Natural killer cell (primary cell): ENCODE results near the gene MAN1C1. TPM values are rescaled to one million over a fixed set of nuclear protein-coding genes. Genes with fewer than 3 reads are reported as not detected.

ENCODE experiments used
- ATAC-seq, 3 donors: fragments of 150-1000 bp in 2 of 3; fragments of 200-7000 bp in 1 of 3; cut with Tn5 transposase; 1 replicate in 1 of 3; 2 replicates in 2 of 3; pipeline ENCODE4 v1.10.0; 2021; ENCODE audit warnings: mild to moderate bottlenecking in 2 of 3, moderate library complexity in 2 of 3
- DNase-seq, 2 donors: peaks; one replicate each; pipeline versions ENCODE4 v3.0.0 to v3.0.0-alpha.2; 2013 to 2021; ENCODE audit warnings: mixed read lengths in 1 of 2
- H3K27ac ChIP-seq: one replicate; pipeline ENCODE4 v1.5.1; 2013; ENCODE audit warnings: mild to moderate bottlenecking, low read length
- H3K27me3 ChIP-seq: one replicate; pipeline ENCODE4 v1.6.1; 2013; ENCODE audit warnings: low read length; ENCODE audit not compliant: control insufficient read depth, insufficient read depth
- H3K36me3 ChIP-seq: one replicate; pipeline ENCODE4 v1.6.1; 2013; ENCODE audit warnings: low read length; ENCODE audit not compliant: control insufficient read depth, insufficient read depth
- H3K4me1 ChIP-seq: one replicate; pipeline ENCODE4 v1.6.1; 2013; ENCODE audit warnings: low read length; ENCODE audit not compliant: control insufficient read depth, insufficient read depth
- H3K4me3 ChIP-seq: one replicate; pipeline ENCODE4 v1.5.1; 2013; ENCODE audit warnings: low read length
- H3K9me3 ChIP-seq: one replicate; pipeline ENCODE4 v1.6.1; 2013; ENCODE audit warnings: low read length; ENCODE audit not compliant: control insufficient read depth, insufficient read depth
- H3K27ac Mint-ChIP-seq, 2 donors: one replicate each; pipeline ENCODE4 v1.8.0; 2022; ENCODE audit warnings: mild to moderate bottlenecking in 2 of 2, mixed read lengths in 2 of 2, moderate library complexity in 1 of 2
- H3K27me3 Mint-ChIP-seq, 2 donors: one replicate each; pipeline ENCODE4 v1.8.0; 2022; ENCODE audit warnings: low read depth in 2 of 2, mixed read lengths in 2 of 2
- H3K36me3 Mint-ChIP-seq: one replicate; pipeline ENCODE4 v1.8.0; 2022; ENCODE audit warnings: mixed read lengths
- H3K4me1 Mint-ChIP-seq, 2 donors: one replicate each; pipeline ENCODE4 v1.8.0; 2022; ENCODE audit warnings: mixed read lengths in 2 of 2
- H3K4me3 Mint-ChIP-seq: one replicate; pipeline ENCODE4 v1.8.0; 2022; ENCODE audit warnings: mild to moderate bottlenecking, moderate library complexity, mixed read lengths
- H3K9me3 Mint-ChIP-seq, 2 donors: one replicate each; pipeline ENCODE4 v1.8.0; 2022; ENCODE audit warnings: mixed read lengths in 2 of 2
- WGBS: methylation state at CpG from one replicate; pipeline ENCODE4 v1.1.7; 2013; ENCODE audit warnings: missing lambda C conversion rate; ENCODE audit not compliant: insufficient coverage; 5-methylcytosine and 5-hydroxymethylcytosine counted together
- intact Hi-C: fragments of 100-400 bp; cut with micrococcal nuclease; formaldehyde crosslinking; loops from one replicate; pipeline ENCODE4 v1.14.2; 2022
- total RNA-seq, 4 donors: library from RNA; stranded (reverse); fragments of 120-200 nt in 1 of 4; gene quantifications; one replicate each; pipeline versions ENCODE4 v1.2.3 to v1.2.4, GENCODE V29; 2013 to 2022
- TF ChIP-seq, protein P1 (sequence below): fragments of 200-600 bp; IDR thresholded peaks from one replicate; pipeline ENCODE4 v1.8.0; 2022; ENCODE audit warnings: antibody characterized with exemption

The MAN1C1 gene
- total RNA-seq, 3 donors from 2014 or later (not counting 1 experiment from before 2014, with no cell fraction given) = 3.6 to 7.5 (median 7.1) TPM

- no peak overlapping the region for H3K4me3 Mint-ChIP-seq
- peaks cover 14% of the 10 kb centered on the region for H3K36me3 Mint-ChIP-seq
- Histone ChIP-seq H3K4me1 (no peaks in the 10 kb centered on the region), H3K27me3 (no peaks in the 10 kb centered on the region), H3K27ac (no peak overlapping the region), H3K4me3 (no peak overlapping the region), H3K36me3 (peaks cover 64% of the 10 kb centered on the region), H3K9me3 (no peaks in the 10 kb centered on the region)
- H3K4me1 Mint-ChIP-seq = peaks cover 0 to 5% of the 10 kb centered on the region in 2 donors
- H3K27me3 Mint-ChIP-seq = no peaks in the 10 kb centered on the region
- ATAC-seq (no peak), DNase-seq (no peak)
- H3K27ac Mint-ChIP-seq = no peak overlapping the region
- TF ChIP-seq, protein P1, sequence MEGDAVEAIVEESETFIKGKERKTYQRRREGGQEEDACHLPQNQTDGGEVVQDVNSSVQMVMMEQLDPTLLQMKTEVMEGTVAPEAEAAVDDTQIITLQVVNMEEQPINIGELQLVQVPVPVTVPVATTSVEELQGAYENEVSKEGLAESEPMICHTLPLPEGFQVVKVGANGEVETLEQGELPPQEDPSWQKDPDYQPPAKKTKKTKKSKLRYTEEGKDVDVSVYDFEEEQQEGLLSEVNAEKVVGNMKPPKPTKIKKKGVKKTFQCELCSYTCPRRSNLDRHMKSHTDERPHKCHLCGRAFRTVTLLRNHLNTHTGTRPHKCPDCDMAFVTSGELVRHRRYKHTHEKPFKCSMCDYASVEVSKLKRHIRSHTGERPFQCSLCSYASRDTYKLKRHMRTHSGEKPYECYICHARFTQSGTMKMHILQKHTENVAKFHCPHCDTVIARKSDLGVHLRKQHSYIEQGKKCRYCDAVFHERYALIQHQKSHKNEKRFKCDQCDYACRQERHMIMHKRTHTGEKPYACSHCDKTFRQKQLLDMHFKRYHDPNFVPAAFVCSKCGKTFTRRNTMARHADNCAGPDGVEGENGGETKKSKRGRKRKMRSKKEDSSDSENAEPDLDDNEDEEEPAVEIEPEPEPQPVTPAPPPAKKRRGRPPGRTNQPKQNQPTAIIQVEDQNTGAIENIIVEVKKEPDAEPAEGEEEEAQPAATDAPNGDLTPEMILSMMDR = no peak
- intact Hi-C loops = no loop called here
- 100% methylated on average over 1 of the region's 3 CpGs for WGBS
- no peaks in the 10 kb centered on the region for H3K9me3 Mint-ChIP-seq
These were observed 211.9 kb downstream of the MAN1C1 start for GRCh38 chr1:25828491-25828890.

- no peaks in the 10 kb centered on the region for H3K9me3 ChIP-seq
- no peaks in the 10 kb centered on the region for H3K27me3 Mint-ChIP-seq
- no peak for DNase-seq
- no peak overlapping the region for H3K4me3 Mint-ChIP-seq
- H3K4me1 ChIP-seq = no peaks in the 10 kb centered on the region
- peaks cover 14% of the 10 kb centered on the region for H3K36me3 Mint-ChIP-seq
- no peak overlapping the region for H3K27ac Mint-ChIP-seq
- H3K4me3 ChIP-seq = no peak overlapping the region
- ATAC-seq = no peak
- WGBS = 92% methylated on average over 1 of the region's 1 CpG
- H3K36me3 ChIP-seq = peaks cover 65% of the 10 kb centered on the region
- no peak overlapping the region for H3K27ac ChIP-seq
- H3K4me1 Mint-ChIP-seq = peaks cover 0 to 5% of the 10 kb centered on the region in 2 donors
- TF ChIP-seq, protein P1 = no peak
- intact Hi-C loops = no loop called here
- H3K9me3 Mint-ChIP-seq = no peaks in the 10 kb centered on the region
- no peaks in the 10 kb centered on the region for H3K27me3 ChIP-seq
These were observed 212.5 kb downstream of the MAN1C1 start for GRCh38 chr1:25829046-25829445.

GRCh38 chr1:25831569-25832196 is 215.1 kb downstream of the MAN1C1 start:
- Mint-ChIP-seq H3K36me3 (peaks cover 14% of the 10 kb centered on the region), H3K27me3 (no peaks in the 10 kb centered on the region), H3K4me1 (peaks cover 0 to 5% of the 10 kb centered on the region in 2 donors), H3K4me3 (no peak overlapping the region), H3K27ac (no peak overlapping the region), H3K9me3 (no peaks in the 10 kb centered on the region)
- WGBS = 57% methylated on average over 4 of the region's 5 CpGs
- Histone ChIP-seq H3K4me1 (no peaks in the 10 kb centered on the region), H3K27ac (no peak overlapping the region), H3K4me3 (no peak overlapping the region), H3K27me3 (no peaks in the 10 kb centered on the region), H3K36me3 (peaks cover 64% of the 10 kb centered on the region), H3K9me3 (no peaks in the 10 kb centered on the region)
- DNase-seq = no peak
- TF ChIP-seq, protein P1 = no peak
- intact Hi-C loops = no loop called here
- ATAC-seq = no peak
